Activated CD8-positive, alpha-beta memory T cell treated with anti-CD3 and anti-CD28 coated beads for 1 hour (primary cell): ENCODE results near the gene MSH2.
"Not testable (repeated sequence)": the region's sequence is repeated elsewhere in the genome, so short reads cannot be mapped to it uniquely, and the experiment has no call there.

Experiments used
- DNase-seq, 2 donors: peaks; one replicate each; pipeline ENCODE4 v3.0.0-alpha.2; 2020; ENCODE audit warnings: low read depth in 1 of 2; ENCODE audit errors: extremely low read depth in 1 of 2

The MSH2 gene

DNA sequence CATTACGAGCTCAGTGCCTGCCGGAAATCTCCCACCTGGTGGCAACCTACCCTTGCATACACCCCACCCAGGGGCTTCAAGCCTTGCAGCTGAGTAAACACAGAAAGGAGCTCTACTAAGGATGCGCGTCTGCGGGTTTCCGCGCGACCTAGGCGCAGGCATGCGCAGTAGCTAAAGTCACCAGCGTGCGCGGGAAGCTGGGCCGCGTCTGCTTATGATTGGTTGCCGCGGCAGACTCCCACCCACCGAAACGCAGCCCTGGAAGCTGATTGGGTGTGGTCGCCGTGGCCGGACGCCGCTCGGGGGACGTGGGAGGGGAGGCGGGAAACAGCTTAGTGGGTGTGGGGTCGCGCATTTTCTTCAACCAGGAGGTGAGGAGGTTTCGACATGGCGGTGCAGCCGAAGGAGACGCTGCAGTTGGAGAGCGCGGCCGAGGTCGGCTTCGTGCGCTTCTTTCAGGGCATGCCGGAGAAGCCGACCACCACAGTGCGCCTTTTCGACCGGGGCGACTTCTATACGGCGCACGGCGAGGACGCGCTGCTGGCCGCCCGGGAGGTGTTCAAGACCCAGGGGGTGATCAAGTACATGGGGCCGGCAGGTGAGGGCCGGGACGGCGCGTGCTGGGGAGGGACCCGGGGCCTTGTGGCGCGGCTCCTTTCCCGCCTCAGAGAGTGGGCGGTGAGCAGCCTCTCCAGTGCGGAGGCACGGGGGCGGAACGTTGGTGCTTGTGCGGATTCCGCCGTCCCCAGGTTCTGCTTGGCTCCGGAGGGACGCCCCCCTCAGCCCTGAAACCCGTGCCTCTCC is at the start of gene MSH2:
TSS of gene MSH2 (plus strand) at position 352 of the 804 bp plus-strand sequence. CDS start at position 388, 36 bp downstream.
- peak; percentile 82 for DNase-seq

DNA sequence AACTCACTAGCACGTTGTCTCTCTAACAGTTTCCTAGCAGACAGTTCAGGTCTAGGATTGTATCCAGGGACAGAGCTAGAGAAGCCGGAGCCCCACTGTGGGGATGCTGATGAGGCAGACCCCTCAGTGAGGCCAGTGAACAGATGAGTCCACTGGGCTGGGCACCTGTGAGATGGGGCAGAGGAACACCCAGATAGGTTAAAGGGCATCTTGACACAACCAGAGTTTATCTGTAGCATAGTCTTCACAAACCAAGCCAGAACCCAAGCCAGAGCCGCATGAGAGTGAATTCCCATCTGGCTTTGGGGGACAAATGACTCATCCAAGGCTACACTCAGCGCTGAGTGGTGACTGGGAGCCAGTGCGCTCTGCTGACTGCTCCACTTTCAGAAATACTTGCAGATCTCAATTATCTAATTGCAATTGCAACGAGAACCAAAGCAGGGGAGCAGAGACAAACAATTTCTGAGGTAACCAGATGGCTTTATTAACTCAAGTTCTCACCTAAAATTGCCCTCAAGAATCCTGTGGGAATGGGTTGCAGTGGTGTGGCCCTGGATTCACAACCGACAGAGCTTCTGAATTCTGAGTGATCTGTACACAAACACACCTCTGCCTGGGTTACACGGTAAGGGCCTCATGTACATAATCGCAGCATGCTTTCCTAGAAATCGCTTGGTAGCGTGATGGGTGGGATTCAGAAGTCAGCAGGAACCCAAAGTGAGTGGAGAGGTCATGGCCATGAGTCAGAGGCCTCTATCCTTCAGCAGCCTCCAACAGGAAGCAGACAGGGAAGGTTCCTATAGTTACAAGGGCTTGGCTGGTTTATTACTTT is 48.7 kb upstream of the MSH2 start:
- no peak for DNase-seq

DNA sequence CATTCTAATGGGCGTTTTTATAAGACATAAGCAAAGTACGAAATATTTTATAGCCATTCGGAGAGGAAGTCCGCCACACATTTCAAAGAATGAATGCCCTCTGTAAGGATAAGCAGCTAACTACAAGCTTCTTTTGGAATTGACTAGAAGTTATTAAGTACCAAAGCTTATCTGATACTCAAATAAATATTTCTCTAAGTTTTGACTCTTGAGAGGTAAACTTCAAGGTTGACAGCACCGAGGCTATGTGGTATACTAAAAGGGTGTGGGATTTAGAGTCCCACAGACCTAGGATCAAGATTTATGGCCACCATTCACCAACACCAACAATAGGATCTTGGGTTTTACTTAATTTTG is 48.1 kb upstream of the MSH2 start:
- DNase-seq = no peak

DNA sequence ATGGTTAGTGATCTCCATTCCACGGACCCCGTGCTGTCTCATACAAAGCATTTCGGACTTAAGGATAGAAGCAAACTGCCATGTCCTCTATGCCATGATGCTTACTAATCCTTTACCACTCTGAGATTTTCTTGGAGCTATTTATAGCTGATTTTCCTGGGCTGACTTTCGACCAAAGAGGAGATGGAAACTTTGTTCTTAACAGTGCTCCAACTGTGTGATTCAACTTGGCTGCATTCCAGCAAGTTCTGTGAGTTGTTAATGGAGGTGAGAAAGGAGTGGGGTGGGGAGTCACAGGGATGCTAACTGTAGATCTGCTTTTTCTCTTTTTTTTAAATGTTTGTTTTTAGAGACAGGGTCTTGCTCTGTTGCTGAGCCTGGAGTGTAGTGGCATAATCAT is 45.5 kb upstream of the MSH2 start:
- no peak for DNase-seq

DNA sequence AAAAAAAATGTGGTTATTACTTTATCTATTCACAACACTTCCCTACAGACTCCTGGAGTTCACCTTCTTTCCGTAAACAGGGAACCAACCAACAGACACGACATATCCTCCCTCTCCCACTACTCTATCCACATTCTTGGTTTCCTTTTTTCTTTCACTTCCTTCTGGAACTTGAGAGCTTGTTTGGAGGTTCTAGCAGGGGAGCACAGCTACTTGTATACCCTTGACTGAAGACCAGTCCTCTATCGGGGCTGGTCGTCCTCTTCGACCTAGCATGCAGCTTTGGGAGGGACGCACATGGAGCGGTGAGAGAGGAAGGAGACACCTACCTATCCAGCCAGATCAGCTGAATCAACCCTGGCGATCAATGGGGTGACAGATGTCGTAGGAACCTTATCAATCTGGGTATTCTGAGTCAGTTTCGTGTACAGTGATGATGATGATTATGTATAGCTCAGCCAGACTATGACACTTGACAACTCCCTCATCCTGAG is 43.5 kb upstream of the MSH2 start:
- no peak for DNase-seq

DNA sequence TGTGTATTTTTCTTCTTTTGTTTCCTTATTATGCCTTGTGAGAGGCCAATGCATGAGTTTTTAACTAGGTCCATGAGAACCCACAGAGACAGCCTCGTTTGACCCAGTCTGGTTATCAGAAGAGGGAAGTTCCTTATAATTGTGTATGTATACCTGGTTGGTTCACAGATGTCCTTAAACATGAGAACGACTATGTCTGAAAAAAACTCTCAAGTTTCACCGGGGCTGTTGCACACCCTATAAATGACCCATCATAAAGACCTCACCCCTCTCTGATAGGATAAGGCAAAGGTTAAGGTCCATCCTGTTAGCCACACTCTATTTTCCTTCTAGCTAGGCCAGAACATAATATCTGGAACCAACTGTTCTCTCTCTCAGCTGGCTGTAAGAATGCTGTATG is 42.7 kb upstream of the MSH2 start:
- no peak for DNase-seq

DNA sequence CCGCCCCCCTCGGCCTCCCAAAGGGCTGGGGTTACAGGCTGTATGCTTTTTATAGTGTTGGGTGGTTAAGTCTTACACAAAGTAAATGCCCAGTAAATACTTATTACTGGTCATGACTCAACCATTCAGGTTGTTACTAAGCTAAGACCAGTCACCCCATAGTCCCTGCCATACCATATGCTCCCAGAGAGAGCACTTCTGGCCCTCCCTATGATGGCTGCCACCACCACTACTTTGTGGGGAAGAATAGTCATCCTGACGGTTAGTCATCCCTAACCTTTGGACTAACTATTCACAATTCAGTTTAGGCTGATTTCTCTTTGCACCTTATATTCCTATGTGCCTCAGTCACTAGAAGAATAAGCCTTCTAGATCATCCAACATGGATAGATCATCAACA is 42.0 kb upstream of the MSH2 start:
- no peak for DNase-seq

DNA sequence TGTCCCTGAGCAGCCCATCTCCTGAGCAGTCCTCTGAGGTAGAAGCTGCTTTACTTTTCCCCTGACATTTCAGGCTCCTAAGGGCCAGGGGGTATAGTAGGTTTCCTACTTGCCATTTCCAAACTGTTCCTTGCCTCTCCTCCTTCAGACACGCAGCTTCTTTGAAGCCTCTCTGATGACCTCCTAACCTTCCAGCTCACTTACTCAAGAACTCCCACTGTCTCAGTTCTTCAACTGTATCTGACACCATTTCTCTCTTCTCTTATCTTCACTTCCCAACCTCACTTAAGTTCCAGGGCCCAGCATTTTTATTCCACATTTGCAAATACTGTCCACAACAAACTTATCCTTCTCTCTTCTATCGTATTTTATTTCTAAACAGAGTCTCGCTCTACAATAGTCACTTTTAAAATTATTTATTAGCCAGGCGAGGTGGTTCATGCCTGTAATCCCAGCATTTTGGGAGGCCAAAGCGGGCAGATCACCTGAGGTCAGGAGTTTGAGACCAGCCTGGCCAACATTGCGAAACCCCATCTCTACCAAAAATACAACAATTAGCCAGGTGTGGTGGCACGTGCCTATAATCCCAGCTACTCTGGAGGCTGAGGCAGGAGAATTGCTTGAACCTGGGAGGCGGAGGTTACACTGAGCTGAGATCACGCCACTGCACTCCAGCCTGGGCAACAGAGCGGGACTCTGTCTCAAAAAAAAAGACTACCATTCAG is 41.3 kb upstream of the MSH2 start:
- not testable (repeated sequence) for DNase-seq

DNA sequence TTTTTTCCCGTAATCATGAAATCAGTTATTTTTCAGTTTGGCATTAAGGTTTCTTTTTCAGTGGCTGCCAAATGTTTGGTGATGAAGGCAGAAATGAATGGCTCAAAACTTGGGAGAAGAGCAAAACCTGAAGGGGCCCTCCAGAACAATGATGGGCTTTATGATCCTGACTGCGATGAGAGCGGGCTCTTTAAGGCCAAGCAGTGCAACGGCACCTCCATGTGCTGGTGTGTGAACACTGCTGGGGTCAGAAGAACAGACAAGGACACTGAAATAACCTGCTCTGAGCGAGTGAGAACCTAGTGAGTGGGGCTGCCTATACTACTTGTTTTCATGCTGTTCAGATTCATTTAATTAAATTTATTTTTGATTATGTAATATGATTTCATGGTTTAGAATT is 29.2 kb upstream of the MSH2 start:
- DNase-seq = no peak

DNA sequence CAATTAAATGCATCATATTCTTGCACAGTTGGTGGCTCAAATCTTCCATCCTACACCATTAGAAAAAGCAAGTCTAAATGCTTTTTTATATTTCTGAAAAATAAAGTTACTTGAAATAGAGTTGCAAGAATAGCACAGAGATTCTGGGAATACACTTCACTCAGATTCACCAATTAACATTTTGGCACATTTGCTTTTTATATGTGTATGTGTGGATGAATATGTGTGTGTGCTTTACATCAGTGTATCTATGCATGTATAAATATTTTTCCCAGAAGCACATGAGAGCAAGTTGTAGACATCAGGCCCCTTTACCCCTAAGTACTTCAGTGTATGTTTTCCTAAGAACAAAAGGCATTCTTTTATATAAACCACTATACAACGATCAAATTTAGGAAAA is 27.6 kb upstream of the MSH2 start:
- no peak for DNase-seq

DNA sequence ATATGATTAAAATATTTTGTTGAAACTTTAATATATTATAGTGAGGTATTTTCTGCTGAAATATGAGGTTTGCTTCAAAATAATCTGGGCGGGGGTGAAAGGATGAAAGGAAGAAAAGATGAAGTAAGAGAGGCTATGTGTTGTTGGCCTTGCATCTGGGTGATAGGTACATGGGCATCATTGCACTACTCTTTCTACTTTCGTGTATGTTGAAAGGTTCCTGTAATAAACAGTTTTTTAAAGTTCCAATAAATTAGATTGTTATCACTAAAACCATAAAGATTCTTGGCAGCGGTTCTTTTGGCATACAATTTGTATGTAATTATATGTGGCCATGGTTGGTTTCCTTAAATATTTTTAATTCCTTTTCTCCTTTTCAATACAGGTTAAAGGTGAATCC is 23.6 kb upstream of the MSH2 start:
- no peak for DNase-seq

DNA sequence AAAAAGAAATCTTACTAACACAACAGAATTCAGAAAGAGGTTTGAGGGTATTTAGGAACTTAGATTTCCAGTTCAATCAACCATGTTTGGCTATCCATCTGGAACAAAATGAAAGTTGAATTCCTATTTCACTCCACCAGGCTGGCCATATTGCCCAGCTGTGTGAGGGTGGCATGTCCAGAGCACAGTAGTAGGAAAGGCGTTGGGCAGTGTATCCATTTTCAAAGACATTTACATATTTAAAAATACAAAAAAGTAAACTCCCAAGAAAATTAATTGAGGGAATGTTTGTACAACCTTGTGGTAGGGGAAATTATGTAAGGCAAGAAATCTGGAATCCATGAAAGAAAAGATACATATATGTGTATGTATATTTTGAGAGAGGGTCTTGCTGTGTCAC is 21.5 kb upstream of the MSH2 start:
- DNase-seq = no peak

DNA sequence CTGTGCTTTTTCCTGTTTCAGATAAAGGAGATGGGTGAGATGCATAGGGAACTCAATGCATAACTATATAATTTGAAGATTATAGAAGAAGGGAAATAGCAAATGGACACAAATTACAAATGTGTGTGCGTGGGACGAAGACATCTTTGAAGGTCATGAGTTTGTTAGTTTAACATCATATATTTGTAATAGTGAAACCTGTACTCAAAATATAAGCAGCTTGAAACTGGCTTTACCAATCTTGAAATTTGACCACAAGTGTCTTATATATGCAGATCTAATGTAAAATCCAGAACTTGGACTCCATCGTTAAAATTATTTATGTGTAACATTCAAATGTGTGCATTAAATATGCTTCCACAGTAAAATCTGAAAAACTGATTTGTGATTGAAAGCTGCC is 16.4 kb upstream of the MSH2 start:
- no peak for DNase-seq

DNA sequence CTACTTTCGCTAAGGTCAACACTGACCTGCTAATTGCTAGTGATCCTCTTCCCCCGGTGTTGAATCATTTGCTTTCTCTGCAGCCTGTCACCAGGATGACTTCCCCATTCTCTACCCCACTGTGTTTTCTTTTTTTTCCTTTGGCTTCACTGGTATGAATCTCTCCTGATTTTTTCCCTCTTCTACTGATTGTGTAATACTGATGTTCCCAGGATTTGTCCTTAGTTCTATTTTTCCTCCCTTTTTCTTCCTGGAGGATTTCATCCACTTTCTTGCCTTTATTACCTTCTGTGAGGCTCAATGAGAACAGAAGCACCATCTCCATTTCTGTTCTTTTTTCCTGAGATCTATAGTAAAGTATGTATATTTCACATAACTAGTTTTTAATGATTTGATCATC is 14.1 kb upstream of the MSH2 start:
- no peak for DNase-seq

DNA sequence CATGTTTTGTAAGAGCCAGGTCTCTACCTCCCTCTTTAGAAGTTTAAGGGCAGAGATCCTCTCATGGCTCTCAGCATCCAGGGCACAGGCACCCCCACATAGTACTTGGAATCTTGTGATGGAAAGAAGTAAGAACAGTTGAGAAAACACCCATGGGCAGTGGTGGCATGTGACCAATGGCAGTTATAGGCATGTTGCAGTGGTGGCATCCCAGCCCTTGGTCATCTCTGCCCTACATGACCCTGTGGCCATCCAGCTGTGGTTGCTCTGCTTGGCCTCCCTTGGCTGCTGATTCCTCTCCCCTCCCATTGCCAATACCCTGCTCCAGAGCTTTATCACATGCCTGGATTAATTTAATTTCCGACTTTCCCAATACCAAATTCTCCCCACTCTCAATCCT is 13.3 kb upstream of the MSH2 start:
- no peak for DNase-seq

DNA sequence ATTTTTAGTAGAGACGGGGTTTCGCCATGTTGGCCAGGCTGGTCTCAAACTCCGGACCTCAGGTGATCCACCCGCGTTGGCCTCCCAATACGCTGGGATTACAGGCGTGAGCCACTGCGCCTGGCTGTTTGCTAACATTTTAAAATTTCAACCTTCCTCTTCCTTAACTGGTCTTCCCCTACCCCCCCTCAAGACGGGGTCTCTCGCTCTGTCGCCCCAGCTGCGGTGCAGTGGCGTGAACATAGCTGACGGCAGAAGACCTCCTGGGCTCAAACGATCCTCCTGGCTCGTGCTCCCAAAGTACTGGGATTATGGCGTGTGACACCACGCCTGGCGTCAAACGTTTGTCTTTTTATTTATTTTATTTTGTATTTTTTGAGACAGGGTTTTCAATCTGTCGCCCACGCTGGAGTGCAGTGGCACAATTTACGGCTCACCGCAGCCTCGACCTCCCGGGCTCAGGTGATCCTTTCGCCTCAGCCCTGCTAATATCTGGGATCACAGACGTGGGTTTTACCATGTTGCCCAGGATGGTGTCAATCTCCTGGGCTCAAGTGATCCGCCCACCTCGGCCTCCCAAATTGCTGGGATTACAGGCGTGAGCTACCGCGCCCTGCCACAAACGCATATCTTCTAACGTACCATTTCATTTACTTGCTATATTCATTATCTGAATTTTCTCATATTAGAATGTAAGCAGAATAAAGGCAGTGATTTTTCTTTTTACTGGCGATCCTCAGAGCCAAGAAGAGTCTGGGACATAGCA is 984 bp upstream of the MSH2 start:
- no peak for DNase-seq

DNA sequence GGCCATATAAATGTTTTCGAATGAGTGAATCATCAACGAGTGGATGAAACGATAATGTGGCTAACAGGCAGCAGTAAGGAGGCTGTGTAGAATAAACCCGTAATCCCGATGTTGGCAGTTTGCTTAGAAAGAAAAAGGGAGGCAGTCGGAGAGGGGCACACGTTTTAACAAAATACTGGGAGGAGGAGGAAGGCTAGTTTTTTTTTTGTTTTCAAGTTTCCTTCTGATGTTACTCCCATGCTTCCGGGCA is 476 bp upstream of the MSH2 start:
- no peak for DNase-seq

DNA sequence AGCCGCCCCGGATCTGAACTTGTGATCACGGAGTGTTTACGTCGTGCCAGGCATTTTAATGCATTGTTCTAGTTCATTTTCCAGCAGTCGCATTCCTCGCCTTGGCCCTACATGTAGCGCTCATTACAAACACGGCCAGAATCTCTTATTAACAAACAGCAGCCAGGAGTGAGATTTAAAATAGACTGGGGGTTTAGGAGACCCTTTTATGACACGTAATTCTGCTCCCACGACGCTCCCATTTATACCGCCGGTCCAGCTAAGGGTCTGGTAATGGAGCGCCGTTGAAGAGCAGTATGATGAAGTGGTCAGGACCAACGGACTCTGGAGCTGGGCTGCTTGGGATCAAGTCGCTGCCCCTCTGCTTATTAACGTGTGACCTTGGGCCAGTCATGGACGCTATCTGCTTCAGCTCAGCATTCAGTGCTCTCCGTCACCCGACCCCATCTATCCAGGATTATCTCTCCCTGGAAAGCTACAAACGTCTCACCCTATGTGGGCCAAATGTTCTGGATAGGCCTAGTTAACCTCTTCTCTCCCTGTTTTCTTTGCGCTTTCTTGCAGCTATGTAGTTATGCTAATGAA is 745 bp downstream of the MSH2 start:
- DNase-seq = no peak

DNA sequence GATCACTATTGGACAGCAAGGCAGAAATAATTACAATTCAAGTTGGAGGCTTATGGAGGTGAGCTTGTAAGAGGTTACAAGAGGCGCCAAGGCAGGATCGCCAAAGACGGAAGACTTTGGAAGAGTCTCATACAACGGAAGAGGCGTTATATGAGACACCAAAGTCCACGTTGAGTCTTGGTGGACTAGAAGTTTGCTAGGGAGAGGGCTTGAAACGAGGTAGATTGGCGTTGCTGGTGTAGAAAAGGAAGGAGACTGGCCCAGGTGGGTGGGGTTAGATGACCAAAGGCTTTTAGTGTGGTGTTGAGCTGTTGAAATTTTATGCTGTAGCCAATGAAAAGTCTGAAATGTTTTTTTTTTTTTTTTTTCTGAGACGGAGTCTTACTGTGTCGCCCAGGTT is 1.4 kb downstream of the MSH2 start:
- DNase-seq = no peak

DNA sequence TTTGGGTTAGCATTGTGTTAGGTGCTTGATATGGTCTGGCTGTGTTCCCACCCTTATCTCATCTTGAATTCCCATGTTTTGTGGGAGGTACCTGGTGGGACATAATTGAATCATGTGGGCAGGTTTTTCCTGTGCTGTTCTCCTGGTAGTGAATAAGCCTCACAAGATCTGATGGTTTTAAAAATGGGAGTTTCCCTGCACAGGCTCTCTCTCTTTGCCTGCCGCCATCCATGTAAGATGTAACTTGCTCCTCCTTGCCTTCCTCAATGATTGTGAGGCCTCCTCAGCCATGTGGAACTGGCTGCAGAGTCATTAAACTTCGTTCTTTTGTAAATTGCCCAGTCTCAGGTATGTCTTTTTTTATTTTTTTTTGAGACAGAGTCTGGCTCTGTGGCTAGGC is 2.8 kb downstream of the MSH2 start:
- no peak for DNase-seq
